AG09309 (cell line): ENCODE measurements around the gene CFAP77.

Experiments
- DNase-seq: peaks from one replicate; pipeline ENCODE4 v3.0.0-alpha.2; 2010; ENCODE audit warnings: low read depth
- H3K4me3 ChIP-seq: 2 replicates; pipeline ENCODE4 v1.5.1; 2011; ENCODE audit warnings: mild to moderate bottlenecking, low read depth, low read length, moderate library complexity; ENCODE audit not compliant: control insufficient read depth
- CTCF ChIP-seq: IDR thresholded peaks from 2 replicates; pipeline ENCODE4 v1.5.1; 2011; ENCODE audit warnings: mild to moderate bottlenecking, low read depth, low read length, inconsistent platforms; ENCODE audit not compliant: insufficient read depth, control insufficient read depth; ENCODE audit errors: missing control alignments

Gene CFAP77

GRCh38 chr9:132415181-132415580, 5.2 kb downstream of the CFAP77 start:
- no peak for DNase-seq
- no peak for TF ChIP-seq CTCF
- H3K4me3 ChIP-seq, result no peak overlapping the region

- no peak for TF ChIP-seq CTCF
These were observed 8.8 kb downstream of the CFAP77 start for GRCh38 chr9:132418726-132419363.

GRCh38 chr9:132422574-132422973, 12.6 kb downstream of the CFAP77 start:
- H3K4me3 ChIP-seq, result no peak overlapping the region
- no peak for TF ChIP-seq CTCF
- no peak for DNase-seq

More at GRCh38 chr9:132418726-132419363, 8.8 kb downstream of the CFAP77 start:
- DNase-seq, result no peak
- H3K4me3 ChIP-seq, result no peak overlapping the region

GRCh38 chr9:132423503-132423902, 13.5 kb downstream of the CFAP77 start:
- no peak overlapping the region for H3K4me3 ChIP-seq
- DNase-seq, result no peak
- no peak for TF ChIP-seq CTCF

- DNase-seq, result no peak
- no peak overlapping the region for H3K4me3 ChIP-seq
- TF ChIP-seq CTCF, result no peak
These were observed 15.1 kb downstream of the CFAP77 start for GRCh38 chr9:132424857-132425674.

- no peak for TF ChIP-seq CTCF
- DNase-seq, result no peak
- H3K4me3 ChIP-seq, result no peak overlapping the region
These were observed 15.7 kb downstream of the CFAP77 start for GRCh38 chr9:132425675-132426062.
